IMR-90 (cell line): ENCODE measurements around the gene NOD2.

Experiments
- CEBPB ChIP-seq: IDR thresholded peaks from 2 replicates; pipeline ENCODE4 v1.6.1; 2012; ENCODE audit warnings: low read depth, low read length, improper control_type of control experiment
- CTCF ChIP-seq: conservative IDR thresholded peaks from 2 replicates; pipeline ENCODE4 v1.5.1; 2012; ENCODE audit warnings: mild to moderate bottlenecking, low read depth, low read length, improper control_type of control experiment
- ELK1 ChIP-seq: fragments of 150-350 bp; IDR thresholded peaks from 2 replicates; pipeline ENCODE4 v1.6.1; 2016; ENCODE audit warnings: low read depth, mild to moderate bottlenecking, low read length, moderate library complexity, borderline replicate concordance
- MAFK ChIP-seq: IDR thresholded peaks from 2 replicates; pipeline ENCODE4 v1.6.1; 2012; ENCODE audit warnings: low read depth, low read length, improper control_type of control experiment
- POLR2A ChIP-seq: IDR thresholded peaks from 2 replicates; pipeline ENCODE4 v1.6.1; 2012; ENCODE audit warnings: mild to moderate bottlenecking, low read depth, low read length
- RFX5 ChIP-seq: IDR thresholded peaks from 2 replicates; pipeline ENCODE4 v1.8.0; 2012; ENCODE audit warnings: low read depth, mild to moderate bottlenecking, low read length, moderate library complexity
- USF2 ChIP-seq: fragments of 150-350 bp; IDR thresholded peaks from 2 replicates; pipeline ENCODE4 v1.6.1; 2017; ENCODE audit warnings: mild to moderate bottlenecking, antibody characterized with exemption, low read length, low read depth

GRCh38 chr16:50655558-50656055, 37.8 kb upstream of the NOD2 start:
- TF ChIP-seq CTCF = no peak
- no peak for TF ChIP-seq POLR2A
- no peak for TF ChIP-seq CEBPB
- TF ChIP-seq RFX5 = no peak
- no peak for TF ChIP-seq ELK1
- no peak for TF ChIP-seq USF2
- no peak for TF ChIP-seq MAFK
